GM12892 (cell line): Measurements from ENCODE around the gene CEP104.

ENCODE experiments used
- DNase-seq: peaks from one replicate; pipeline ENCODE4 v3.0.0; 2011; ENCODE audit not compliant: insufficient read length
- FAIRE-seq: peaks from 2 replicates; lab custom pipeline; 2011; peaks lifted over from hg19 to GRCh38; lab: Jason Lieb, UNC
- POLR2A ChIP-seq: IDR thresholded peaks from 2 replicates; pipeline ENCODE4 v1.6.1; 2011; ENCODE audit warnings: low read depth, low read length, control low read depth
- POLR2AphosphoS5 ChIP-seq: IDR thresholded peaks from 2 replicates; pipeline ENCODE4 v1.6.1; 2011; ENCODE audit warnings: low read depth, low read length, control low read depth
- TAF1 ChIP-seq: IDR thresholded peaks from 2 replicates; pipeline ENCODE4 v1.6.1; 2011; ENCODE audit warnings: low read depth, mild to moderate bottlenecking, control low read depth, low read length, borderline replicate concordance

CEP104 gene

GRCh38 chr1:3890389-3891328 lies 33.6 kb upstream of the CEP104 start:
- FAIRE-seq = no peak
- DNase-seq = no peak
- TF ChIP-seq POLR2AphosphoS5 (no peak), POLR2A (no peak), TAF1 (no peak)

- no peak for FAIRE-seq
- TF ChIP-seq TAF1 (no peak), POLR2A (no peak), POLR2AphosphoS5 (no peak)
- no peak for DNase-seq
These were observed 32.9 kb upstream of the CEP104 start for GRCh38 chr1:3889936-3890335.

- DNase-seq = no peak
- TF ChIP-seq TAF1 = no peak
- TF ChIP-seq POLR2A = no peak
- no peak for TF ChIP-seq POLR2AphosphoS5
- FAIRE-seq = no peak
These were observed 31.3 kb upstream of the CEP104 start for GRCh38 chr1:3888301-3888700.

GRCh38 chr1:3886691-3887090 lies 29.7 kb upstream of the CEP104 start:
- FAIRE-seq = no peak
- TF ChIP-seq TAF1 (no peak), POLR2AphosphoS5 (no peak), POLR2A (no peak)
- DNase-seq = no peak

- FAIRE-seq (no peak), DNase-seq (no peak)
- TF ChIP-seq POLR2AphosphoS5 = no peak
- no peak for TF ChIP-seq POLR2A
These were observed 29.2 kb upstream of the CEP104 start for GRCh38 chr1:3886106-3886670.

GRCh38 chr1:3885611-3886010 lies 28.6 kb upstream of the CEP104 start:
- no peak for DNase-seq
- FAIRE-seq = no peak
- no peak for TF ChIP-seq POLR2AphosphoS5
- TF ChIP-seq TAF1 = no peak
- no peak for TF ChIP-seq POLR2A

GRCh38 chr1:3884966-3885365 lies 28.0 kb upstream of the CEP104 start:
- DNase-seq (no peak), FAIRE-seq (no peak)
- TF ChIP-seq POLR2A (no peak), POLR2AphosphoS5 (no peak), TAF1 (no peak)

- TF ChIP-seq POLR2A = no peak
- TF ChIP-seq POLR2AphosphoS5 = no peak
- no peak for TF ChIP-seq TAF1
- FAIRE-seq (no peak), DNase-seq (no peak)
These were observed 26.3 kb upstream of the CEP104 start for GRCh38 chr1:3883194-3883925.

GRCh38 chr1:3881193-3881480 lies 24.1 kb upstream of the CEP104 start:
- no peak for DNase-seq
- TF ChIP-seq TAF1 (no peak), POLR2A (no peak), POLR2AphosphoS5 (no peak)
- no peak for FAIRE-seq

- DNase-seq (no peak), FAIRE-seq (no peak)
- TF ChIP-seq TAF1 (no peak), POLR2A (no peak), POLR2AphosphoS5 (no peak)
These were observed 23.6 kb upstream of the CEP104 start for GRCh38 chr1:3880429-3881192.

- TF ChIP-seq TAF1 = no peak
- TF ChIP-seq POLR2A = no peak
- TF ChIP-seq POLR2AphosphoS5 = no peak
- no peak for DNase-seq
- no peak for FAIRE-seq
These were observed 22.9 kb upstream of the CEP104 start for GRCh38 chr1:3879787-3880428.
